ENCODE results near the gene TEX2. TPM values are rescaled to one million over a fixed set of nuclear protein-coding genes. Genes with fewer than 3 reads are reported as not detected.

The TEX2 gene
- total and polyA plus RNA-seq, 2 of the 13 experiments (the other 11 are each of a cell fraction or from before 2014, with no cell fraction given), result 21.4 to 37.7 TPM

DNA sequence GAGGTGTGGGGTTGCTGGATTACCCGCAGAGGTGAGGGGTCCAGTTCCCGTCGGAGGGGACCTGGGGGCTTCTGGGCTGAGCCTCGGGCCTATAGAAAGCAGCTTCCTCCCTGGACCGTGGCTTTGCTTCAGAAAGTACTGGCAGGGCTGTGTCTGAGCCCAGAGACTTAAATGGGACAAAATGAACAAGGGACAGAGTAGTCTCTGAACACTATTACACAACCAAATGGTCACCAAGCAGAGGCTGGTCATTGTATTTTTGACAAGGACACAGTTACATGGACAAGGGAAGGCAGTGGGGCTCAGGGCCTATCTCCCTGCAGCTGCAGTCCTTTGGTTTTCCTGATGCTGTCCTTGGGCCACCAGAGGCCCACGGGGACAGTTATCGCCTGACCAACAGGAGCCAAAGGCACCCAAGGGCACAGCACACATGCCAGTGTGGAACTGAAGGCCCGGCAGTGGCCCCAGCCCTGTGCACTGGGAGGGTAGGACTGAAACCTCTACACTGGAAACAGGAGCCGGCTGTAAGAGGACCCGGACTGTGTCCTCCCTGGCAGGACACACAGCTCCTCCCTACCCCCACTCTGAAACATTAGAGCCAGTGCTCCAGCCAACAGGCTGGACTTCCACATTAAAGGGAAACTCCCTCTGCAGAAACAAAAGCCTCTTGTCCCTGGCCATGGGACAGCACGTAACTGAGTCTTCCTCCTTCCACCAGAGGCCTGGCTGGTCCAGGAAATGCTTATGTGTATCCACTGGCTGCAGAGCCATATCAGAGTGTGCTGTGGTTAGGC lies 107.1 kb downstream of the TEX2 start (continued):
- TF ChIP-seq, protein P1, sequence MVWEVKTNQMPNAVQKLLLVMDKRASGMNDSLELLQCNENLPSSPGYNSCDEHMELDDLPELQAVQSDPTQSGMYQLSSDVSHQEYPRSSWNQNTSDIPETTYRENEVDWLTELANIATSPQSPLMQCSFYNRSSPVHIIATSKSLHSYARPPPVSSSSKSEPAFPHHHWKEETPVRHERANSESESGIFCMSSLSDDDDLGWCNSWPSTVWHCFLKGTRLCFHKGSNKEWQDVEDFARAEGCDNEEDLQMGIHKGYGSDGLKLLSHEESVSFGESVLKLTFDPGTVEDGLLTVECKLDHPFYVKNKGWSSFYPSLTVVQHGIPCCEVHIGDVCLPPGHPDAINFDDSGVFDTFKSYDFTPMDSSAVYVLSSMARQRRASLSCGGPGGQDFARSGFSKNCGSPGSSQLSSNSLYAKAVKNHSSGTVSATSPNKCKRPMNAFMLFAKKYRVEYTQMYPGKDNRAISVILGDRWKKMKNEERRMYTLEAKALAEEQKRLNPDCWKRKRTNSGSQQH (CRISPR knock-in tag; IDR thresholded peaks at IDR 0.05; ENCODE audit: low read depth), result no peak
- TF ChIP-seq, protein P2, sequence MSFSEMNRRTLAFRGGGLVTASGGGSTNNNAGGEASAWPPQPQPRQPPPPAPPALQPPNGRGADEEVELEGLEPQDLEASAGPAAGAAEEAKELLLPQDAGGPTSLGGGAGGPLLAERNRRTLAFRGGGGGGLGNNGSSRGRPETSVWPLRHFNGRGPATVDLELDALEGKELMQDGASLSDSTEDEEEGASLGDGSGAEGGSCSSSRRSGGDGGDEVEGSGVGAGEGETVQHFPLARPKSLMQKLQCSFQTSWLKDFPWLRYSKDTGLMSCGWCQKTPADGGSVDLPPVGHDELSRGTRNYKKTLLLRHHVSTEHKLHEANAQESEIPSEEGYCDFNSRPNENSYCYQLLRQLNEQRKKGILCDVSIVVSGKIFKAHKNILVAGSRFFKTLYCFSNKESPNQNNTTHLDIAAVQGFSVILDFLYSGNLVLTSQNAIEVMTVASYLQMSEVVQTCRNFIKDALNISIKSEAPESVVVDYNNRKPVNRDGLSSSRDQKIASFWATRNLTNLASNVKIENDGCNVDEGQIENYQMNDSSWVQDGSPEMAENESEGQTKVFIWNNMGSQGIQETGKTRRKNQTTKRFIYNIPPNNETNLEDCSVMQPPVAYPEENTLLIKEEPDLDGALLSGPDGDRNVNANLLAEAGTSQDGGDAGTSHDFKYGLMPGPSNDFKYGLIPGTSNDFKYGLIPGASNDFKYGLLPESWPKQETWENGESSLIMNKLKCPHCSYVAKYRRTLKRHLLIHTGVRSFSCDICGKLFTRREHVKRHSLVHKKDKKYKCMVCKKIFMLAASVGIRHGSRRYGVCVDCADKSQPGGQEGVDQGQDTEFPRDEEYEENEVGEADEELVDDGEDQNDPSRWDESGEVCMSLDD (CRISPR knock-in tag; IDR thresholded peaks at IDR 0.05; ENCODE audit: borderline replicate concordance), result no peak
- TF ChIP-seq, protein P3, sequence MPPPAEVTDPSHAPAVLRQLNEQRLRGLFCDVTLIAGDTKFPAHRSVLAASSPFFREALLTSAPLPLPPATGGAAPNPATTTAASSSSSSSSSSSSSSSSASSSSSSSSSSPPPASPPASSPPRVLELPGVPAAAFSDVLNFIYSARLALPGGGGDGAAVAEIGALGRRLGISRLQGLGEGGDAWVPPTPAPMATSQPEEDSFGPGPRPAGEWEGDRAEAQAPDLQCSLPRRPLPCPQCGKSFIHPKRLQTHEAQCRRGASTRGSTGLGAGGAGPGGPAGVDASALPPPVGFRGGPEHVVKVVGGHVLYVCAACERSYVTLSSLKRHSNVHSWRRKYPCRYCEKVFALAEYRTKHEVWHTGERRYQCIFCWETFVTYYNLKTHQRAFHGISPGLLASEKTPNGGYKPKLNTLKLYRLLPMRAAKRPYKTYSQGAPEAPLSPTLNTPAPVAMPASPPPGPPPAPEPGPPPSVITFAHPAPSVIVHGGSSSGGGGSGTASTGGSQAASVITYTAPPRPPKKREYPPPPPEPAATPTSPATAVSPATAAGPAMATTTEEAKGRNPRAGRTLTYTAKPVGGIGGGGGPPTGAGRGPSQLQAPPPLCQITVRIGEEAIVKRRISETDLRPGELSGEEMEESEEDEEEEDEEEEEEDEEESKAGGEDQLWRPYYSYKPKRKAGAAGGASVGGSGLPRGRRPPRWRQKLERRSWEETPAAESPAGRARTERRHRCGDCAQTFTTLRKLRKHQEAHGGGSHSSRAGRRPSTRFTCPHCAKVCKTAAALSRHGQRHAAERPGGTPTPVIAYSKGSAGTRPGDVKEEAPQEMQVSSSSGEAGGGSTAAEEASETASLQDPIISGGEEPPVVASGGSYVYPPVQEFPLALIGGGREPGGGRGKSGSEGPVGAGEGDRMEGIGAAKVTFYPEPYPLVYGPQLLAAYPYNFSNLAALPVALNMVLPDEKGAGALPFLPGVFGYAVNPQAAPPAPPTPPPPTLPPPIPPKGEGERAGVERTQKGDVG (CRISPR knock-in tag; IDR thresholded peaks at IDR 0.05; ENCODE audit: borderline replicate concordance), result no peak; the same call in 1 of the 2 replicates
- TF ChIP-seq HDAC2 (CRISPR knock-in tag; IDR thresholded peaks at IDR 0.05) (peak; percentile 85), ZFP62 (CRISPR knock-in tag; IDR thresholded peaks at IDR 0.05) (no peak), KDM4B (CRISPR knock-in tag; IDR thresholded peaks at IDR 0.05) (no peak; the same call in 1 of the 2 replicates), ZSCAN22 (CRISPR knock-in tag; IDR thresholded peaks at IDR 0.05) (no peak), PHF20 (CRISPR knock-in tag; IDR thresholded peaks at IDR 0.05) (0 out of 2 replicates have a peak, but pooled peaks have one; percentile 34), ZEB1 (IDR thresholded peaks at IDR 0.05; ENCODE audit: insufficient replicate concordance, low read depth) (no peak), IRF2 (CRISPR knock-in tag; IDR thresholded peaks at IDR 0.05) (peak; percentile 61; the same call in 1 of the 2 replicates), HMG20B (CRISPR knock-in tag; conservative IDR thresholded peaks at IDR 0.05) (peak; percentile 28; the same call in 1 of the 2 replicates), POLR2G (IDR thresholded peaks at IDR 0.05; ENCODE audit: low read depth, low read length) (peak; percentile 95), ERF (CRISPR knock-in tag; IDR thresholded peaks at IDR 0.05) (peak; percentile 94; the same call in 1 of the 2 replicates)
- TF ChIP-seq, protein P4, sequence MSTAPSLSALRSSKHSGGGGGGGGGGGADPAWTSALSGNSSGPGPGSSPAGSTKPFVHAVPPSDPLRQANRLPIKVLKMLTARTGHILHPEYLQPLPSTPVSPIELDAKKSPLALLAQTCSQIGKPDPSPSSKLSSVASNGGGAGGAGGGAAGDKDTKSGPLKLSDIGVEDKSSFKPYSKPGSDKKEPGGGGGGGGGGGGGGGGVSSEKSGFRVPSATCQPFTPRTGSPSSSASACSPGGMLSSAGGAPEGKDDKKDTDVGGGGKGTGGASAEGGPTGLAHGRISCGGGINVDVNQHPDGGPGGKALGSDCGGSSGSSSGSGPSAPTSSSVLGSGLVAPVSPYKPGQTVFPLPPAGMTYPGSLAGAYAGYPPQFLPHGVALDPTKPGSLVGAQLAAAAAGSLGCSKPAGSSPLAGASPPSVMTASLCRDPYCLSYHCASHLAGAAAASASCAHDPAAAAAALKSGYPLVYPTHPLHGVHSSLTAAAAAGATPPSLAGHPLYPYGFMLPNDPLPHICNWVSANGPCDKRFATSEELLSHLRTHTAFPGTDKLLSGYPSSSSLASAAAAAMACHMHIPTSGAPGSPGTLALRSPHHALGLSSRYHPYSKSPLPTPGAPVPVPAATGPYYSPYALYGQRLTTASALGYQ (CRISPR knock-in tag; IDR thresholded peaks at IDR 0.05), result no peak; the same call in 1 of the 2 replicates
- TF ChIP-seq, protein P5, sequence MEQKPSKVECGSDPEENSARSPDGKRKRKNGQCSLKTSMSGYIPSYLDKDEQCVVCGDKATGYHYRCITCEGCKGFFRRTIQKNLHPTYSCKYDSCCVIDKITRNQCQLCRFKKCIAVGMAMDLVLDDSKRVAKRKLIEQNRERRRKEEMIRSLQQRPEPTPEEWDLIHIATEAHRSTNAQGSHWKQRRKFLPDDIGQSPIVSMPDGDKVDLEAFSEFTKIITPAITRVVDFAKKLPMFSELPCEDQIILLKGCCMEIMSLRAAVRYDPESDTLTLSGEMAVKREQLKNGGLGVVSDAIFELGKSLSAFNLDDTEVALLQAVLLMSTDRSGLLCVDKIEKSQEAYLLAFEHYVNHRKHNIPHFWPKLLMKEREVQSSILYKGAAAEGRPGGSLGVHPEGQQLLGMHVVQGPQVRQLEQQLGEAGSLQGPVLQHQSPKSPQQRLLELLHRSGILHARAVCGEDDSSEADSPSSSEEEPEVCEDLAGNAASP (CRISPR knock-in tag; IDR thresholded peaks at IDR 0.05; ENCODE audit: borderline replicate concordance), result peak; percentile 59; the same call in 1 of the 2 replicates
- TF ChIP-seq, protein P6, sequence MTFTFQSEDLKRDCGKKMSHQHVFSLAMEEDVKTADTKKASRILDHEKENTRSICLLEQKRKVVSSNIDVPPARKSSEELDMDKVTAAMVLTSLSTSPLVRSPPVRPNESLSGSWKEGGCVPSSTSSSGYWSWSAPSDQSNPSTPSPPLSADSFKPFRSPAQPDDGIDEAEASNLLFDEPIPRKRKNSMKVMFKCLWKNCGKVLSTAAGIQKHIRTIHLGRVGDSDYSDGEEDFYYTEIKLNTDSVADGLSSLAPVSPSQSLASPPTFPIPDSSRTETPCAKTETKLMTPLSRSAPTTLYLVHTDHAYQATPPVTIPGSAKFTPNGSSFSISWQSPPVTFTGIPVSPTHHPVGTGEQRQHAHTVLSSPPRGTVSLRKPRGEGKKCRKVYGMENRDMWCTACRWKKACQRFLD (CRISPR knock-in tag; IDR thresholded peaks at IDR 0.05; ENCODE audit: borderline replicate concordance), result no peak

Measured in HepG2 (cell line).